GM20000 (cell line): ENCODE measurements around the gene HNRNPA2B1.
"Not testable (repeated sequence)": the region's sequence is repeated elsewhere in the genome, so short reads cannot be mapped to it uniquely, and the experiment has no call there.

ENCODE experiments used
- DNase-seq: peaks from one replicate; pipeline ENCODE4 v3.0.0; 2012; ENCODE audit warnings: low spot score
- CTCF ChIP-seq: IDR thresholded peaks from 2 replicates; pipeline ENCODE4 v1.5.1; 2012; ENCODE audit warnings: mild to moderate bottlenecking, control low read depth; ENCODE audit errors: extremely low read depth, missing control alignments

Gene HNRNPA2B1

GRCh38 chr7:26153823-26154783 is 46.4 kb downstream of the HNRNPA2B1 start:
- DNase-seq: peak; percentile 48
- TF ChIP-seq CTCF: no peak

GRCh38 chr7:26153241-26153822 is 47.2 kb downstream of the HNRNPA2B1 start:
- no peak for TF ChIP-seq CTCF
- peak; percentile 48 for DNase-seq

- not testable (repeated sequence) for DNase-seq
These were observed 47.7 kb downstream of the HNRNPA2B1 start for GRCh38 chr7:26152782-26153240.

- TF ChIP-seq CTCF: no peak
- peak; percentile 98 for DNase-seq
These were observed 48.4 kb downstream of the HNRNPA2B1 start, which contains the start of gene NFE2L3 for GRCh38 chr7:26151953-26152781. TSS of gene NFE2L3 (plus strand) at chr7:26152198. CDS start at chr7:26152499, 301 bp downstream.

GRCh38 chr7:26151650-26151952 is 48.9 kb downstream of the HNRNPA2B1 start:
- TF ChIP-seq CTCF: no peak
- DNase-seq: no peak

- no peak for TF ChIP-seq CTCF
- DNase-seq: no peak
These were observed 49.5 kb downstream of the HNRNPA2B1 start for GRCh38 chr7:26151096-26151495.

- DNase-seq: no peak
- no peak for TF ChIP-seq CTCF
These were observed 51.1 kb downstream of the HNRNPA2B1 start for GRCh38 chr7:26149391-26149977.

- DNase-seq: not testable (repeated sequence)
These were observed 52.2 kb downstream of the HNRNPA2B1 start for GRCh38 chr7:26148307-26148700.

GRCh38 chr7:26147646-26148306 is 52.8 kb downstream of the HNRNPA2B1 start:
- DNase-seq: not testable (repeated sequence)
